ENCODE data around the gene ASTL.
"Not testable (repeated sequence)": the region's sequence is repeated elsewhere in the genome, so short reads cannot be mapped to it uniquely, and the experiment has no call there.

Gene ASTL

DNA sequence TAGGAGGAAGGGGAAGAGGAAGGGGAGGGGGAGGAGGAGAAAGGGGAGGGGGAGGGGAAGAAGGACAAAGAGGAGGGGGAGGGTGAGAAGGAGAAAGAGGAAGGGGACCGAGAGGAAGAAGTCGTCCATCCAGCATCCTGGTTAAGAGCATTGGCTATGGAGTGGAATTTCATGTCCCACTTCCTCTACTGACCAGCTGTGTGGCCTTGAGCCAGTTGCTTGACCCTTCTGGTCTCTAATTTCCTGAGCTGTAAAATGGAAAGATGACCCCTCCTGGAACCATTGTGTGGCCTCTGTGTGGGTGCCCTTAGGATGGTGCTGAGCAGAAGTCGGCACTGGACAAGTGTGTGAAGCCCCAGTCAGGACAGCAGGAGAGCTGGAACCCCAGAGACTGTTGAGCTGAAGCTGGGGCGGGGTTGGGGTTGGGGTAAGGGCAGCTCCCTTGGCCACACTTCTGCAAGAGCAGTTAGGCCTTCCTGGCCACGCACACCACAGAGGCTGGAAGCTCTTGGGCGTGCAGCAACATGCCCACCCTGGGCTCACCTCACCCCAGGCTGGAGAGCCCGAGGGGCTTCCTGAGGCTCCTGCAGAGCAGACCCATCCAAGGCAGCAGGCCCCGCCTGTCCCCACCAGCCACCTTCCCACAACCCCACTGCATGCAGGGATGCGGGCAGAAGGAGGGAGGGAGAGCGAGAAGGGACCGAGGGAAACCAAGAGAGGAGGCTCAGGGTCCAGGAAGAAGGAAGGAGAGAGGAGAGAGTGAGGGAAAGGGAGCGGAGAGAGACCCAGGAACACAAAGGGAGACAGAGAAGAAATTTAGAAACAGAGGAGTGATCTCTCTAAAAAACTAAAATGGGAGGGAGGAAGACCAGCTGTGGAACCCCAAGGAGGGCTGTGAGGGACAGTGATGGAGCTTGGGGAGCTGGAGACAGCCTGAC, 38.2 kb downstream of the ASTL start:
- H3K4me3 ChIP-seq (ENCODE audit: low read depth, low read length): no peak overlapping the region

DNA sequence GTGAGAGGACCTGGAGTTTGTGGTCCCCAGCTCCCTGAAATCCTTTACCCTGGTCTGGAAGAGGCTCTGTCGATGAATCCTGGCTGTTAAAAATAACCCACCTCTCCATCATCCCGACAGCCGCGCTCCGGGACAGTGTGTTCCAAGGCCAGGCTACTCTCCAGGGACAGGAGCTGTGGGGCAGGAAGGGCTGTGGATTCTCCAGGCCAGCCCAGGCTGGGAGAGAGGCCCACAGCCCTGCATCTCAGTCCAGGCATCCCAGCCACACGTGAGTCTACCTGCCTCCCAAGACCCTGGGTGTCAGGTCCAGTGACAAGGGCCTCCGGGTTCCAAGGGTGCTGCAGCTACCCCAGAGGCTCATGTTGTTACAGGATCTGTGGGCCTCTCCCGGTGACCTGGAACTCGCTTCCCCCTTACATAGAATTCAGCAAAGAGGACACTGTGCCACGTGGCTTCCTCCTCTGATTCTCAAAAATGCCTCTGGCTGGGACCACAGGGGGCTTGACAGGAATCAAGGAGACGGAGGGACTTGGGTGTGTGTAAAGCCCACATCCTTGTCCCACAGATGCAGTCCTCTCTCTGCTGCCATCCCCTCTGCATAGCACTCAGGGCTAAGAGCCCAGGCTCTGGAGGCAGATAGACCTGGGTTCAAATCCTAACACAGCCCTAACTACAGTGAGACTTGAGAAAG, 39.3 kb downstream of the ASTL start:
- no peak overlapping the region for H3K4me3 ChIP-seq (ENCODE audit: low read depth, low read length)

DNA sequence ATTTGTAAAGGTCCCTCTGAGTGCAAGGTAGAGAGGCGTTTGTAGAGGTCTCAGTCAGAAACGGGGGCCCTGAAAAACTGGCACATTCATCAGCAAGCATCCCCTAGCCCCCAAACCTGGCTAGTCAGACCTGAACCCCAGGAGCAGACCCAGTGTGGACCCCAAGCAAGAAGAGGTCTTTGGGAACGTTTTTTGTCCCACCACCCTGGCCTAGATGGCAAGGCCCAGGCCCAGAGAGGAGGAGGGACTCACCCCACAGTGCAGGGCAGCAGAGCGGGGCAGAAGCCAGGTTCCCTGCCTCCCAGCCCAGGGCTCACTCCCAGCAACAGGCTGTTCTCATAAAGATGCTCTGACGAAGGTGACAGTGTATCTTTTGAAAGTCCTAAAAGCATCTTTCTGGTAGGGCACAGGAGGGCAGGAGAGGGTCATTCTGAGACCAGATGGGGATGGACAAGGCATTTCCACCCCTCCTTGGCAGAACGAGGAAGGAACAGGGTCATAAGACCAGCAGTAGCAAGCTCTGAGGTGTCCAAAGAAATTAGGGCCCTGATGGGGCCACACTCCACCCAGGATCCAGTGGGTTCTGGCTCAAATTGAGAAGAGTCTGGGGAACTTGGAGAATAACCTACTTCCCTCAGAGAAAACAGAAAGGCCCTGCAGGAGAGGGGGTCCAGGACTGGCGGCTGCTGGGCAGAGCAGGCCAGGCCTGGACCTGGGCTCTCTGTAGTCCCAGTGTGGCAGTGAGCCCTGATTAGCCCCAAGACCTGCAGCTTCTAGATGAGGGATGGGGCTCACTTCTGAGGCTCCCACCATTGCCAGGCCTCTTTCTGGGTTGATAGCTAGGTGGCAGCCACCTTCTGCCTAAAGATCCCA, 40.1 kb downstream of the ASTL start:
- no peak overlapping the region for H3K4me3 ChIP-seq (ENCODE audit: low read depth, low read length)

DNA sequence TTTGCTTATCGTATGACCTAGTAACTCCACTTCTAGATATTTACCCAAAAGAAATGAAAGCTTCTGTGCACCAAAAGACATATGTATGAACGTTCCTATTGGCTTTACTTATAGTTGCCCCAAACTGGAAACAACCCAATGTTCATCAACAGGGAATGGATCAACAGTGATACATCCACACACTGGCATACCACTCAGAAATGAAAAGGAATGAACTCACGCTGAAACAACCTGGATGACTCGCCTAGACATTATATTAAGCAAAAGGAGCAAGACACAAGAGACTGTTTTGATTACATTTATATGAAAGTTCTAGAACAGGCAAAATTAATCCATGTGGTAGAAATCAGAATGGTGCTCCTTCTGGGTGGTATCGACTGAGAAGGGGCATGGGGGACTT, 40.9 kb downstream of the ASTL start:
- no peak overlapping the region for H3K4me3 ChIP-seq (ENCODE audit: low read depth, low read length)

DNA sequence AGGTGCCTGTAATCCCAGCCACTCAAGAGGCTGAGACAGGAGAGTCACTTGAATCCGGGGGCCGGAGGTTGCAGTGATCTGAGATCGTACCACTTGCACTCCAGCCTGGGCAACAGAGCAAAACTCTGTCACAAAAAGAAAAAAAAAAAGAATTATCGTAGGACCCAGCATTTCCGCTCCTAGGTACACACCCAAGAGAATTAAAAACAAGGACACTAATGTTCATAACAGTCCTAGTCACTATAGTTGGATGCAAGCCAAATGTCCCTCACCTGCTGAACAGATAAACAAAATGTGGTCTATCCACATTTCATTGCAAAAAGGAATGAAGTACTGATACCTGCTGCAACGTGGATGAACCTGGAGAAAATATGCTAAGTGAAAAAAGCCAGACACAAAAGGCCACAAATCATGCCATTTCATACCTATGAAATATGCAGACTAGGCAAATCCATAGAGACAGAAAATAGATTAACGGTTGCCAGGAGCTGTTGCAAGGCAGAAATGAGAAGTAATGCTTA, 43.1 kb downstream of the ASTL start:
- H3K4me3 ChIP-seq (ENCODE audit: low read depth, low read length): no peak overlapping the region

DNA sequence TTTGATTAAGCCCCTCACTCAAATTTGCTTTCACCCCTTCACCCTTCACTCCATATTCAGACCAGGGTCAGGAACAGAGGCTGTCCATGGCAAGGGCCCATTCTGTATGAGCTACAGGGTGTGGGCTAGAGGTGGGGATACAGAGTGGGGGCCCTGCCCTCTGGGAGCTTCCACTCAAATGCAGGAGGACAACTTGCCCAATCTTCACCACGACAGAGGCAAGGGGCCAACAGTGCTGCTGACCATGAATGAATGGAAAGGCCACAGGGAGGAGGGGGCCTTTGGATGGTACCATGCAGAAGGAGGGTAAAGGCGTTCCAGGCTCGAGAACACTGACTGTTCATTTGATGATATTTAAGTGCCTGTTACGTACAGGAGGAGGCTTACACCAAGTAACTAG, 44.8 kb downstream of the ASTL start:
- H3K4me3 ChIP-seq (ENCODE audit: low read depth, low read length): no peak overlapping the region

DNA sequence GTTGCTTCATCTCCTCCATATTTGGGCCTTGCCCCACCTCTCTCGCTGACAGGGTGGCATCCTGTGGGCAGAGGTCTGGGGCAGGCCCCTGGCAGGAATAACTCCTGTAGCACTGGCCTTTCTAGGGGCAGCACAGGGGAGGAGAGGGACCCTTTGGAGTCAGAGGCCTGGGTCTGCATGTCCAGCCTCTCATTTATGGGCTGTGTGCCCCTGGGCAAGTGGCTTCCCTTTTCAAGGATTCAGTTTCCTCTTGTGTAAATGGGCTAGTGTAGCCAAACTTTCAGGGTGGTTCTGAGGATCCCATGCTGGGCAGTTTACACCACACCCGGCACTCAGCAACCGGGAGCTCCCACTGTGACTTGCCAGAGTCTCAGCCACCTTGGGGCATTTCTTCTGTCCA, 45.4 kb downstream of the ASTL start:
- H3K4me3 ChIP-seq (ENCODE audit: low read depth, low read length): no peak overlapping the region

DNA sequence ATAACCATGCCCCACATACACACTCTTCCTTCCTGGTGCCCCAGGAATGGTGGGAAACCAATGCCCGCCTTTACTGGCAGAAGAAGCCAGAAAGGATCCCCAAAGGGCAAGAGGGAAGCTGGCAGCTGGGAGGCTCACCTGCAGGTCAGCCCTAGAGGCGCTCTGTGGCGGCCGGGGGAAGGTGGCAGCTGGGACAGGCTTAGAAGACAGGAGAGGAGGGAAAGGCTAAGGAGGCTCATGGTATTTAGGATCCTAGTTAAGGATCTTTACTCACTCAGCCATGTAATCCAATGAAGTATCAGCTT, 45.8 kb downstream of the ASTL start:
- H3K4me3 ChIP-seq (ENCODE audit: low read depth, low read length): no peak overlapping the region

DNA sequence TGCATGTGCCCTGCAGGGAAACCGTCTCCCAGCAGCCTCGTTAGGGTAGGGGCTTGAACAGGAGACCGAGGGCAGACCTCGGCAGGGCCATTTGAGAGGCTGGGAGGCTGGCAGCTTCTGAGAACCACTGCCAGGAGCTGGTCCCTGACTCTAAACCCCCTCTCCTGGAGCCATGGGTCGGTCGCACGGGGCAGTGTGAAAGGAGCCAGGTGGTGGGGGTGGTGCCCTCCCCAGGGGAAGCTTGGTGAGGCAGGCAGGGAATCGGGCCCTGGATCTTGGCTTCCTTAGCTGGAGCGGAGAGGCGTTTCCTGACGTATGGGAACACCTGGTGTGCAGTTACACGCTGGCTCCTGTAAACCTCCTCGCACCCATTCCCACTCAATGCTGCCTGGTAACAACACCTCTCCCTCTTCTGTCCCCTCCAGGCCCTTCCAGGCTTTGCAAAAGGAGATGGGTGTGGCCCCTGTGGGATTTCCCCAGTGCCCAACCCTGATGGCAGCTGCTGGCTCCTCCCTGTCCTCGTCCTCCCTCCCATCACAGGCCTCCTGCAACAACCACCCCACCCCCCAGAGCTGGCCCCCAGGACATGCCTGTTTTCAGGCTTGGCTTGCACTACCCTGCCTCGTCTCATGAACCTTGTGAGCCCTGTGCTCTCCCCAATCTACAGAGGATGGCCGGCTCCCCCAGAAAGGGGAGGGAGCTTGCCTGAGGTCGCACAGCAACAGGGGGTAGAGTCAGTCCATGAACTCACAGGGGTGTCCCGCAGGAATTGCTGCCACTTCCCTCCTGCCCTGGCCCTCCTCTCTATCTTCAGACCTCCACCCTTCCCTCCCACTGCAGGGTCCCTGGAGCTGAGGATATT, 46.4 kb downstream of the ASTL start:
- H3K4me3 ChIP-seq (ENCODE audit: low read depth, low read length): no peak overlapping the region

DNA sequence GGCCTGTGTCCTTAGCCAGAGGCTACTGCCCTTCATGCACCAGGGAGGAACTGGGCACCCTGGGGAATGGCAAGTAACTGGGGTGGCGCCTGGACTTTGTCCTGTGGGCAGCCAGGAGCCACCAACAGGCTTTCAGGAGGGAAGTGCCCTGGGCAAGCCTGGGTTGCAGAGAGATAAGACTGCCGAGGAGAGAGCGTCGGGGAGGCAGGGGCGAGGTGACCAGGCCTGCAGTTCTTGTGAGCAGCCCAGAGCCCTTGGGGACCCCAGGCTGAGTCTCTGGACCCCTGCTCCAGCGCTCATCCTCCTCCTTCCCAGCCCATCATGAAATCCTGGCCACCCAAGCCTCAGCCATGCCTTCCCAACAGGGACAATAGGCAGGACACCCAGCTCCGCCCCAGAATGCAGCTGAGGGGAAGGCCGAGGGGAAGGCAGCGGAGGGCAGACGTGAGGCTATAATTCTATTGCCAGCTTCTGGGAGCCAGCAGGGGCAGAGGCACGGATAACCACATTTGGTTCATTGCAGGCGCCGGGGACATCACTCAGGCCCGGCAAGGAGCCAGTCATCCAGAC, 47.1 kb downstream of the ASTL start:
- no peak overlapping the region for H3K4me3 ChIP-seq (ENCODE audit: low read depth, low read length)

DNA sequence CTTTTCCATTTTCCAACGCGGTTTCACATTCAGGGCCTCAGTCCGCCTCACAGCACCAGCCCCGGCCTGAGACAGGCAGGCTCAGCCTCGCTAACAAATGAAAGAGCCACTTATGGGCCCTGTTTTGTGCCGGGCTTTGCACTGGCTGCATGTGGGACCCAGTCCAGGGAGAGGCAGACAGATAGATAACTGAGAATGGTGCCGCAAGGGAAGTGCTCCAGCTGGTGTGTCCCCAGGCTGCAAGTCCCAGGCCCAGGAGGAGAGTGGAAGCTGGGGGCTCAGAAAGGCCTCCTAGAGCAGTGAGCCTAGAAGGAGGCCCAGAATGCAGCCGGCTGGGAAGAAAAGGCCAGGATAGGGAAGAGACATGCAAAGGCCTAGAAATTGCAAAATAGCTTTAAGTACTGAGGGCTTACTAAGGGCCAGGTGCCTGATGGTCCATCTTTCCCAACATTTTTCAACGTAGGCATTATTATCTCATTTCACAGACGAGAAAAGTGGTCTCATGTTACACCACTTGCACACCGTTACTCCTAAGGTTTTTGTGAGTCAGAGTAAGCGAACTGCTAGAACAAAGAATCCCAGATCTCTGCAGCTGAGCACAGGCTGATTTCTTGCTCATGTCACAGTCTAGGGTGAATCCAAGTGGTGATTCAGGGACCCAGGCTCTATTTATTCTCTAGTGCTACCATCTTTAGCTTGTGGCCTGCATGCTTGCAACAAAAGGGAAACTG, 47.9 kb downstream of the ASTL start:
- no peak overlapping the region for H3K4me3 ChIP-seq (ENCODE audit: low read depth, low read length)

DNA sequence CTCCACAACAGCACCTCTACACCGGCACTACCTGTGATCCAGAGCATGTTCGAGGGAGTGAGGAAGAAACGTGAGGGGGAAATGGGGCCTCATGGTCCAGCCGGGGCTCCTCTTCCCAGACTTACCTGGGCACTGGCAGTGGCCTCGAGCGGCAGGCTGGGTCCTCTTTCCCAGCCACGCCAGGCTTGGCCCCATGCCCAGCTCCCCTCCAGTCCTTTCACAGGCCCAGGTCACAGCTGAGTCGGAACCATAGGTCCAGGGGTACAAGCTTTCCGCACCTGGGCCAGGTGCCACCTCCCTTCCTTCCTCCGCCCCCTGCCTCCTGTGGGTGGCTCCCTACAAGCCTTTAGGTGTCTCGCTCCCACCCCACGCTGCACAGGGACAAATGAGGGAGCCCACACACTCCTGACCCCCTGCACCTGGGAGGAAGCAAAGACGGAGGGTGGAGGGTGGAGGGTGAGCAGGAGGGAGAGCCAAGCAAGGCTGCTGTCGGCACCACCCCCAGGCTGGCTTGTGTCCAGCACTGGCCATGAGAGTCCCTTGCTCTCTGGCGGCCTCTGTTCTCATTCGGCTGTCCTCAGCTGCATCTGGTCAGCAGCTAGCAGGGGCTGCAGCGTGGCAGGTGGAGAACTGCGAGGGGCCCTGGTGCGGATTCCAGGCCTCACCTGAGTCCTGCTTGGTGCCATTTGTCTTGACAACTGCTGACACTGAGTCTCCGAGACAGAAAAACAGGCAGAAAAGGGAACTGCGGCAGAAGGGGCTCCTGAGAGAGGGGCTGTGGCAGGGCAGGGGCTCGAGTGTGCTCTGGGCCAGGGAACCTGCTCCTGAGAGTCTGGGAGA, 48.7 kb downstream of the ASTL start:
- no peak overlapping the region for H3K4me3 ChIP-seq (ENCODE audit: low read depth, low read length)

DNA sequence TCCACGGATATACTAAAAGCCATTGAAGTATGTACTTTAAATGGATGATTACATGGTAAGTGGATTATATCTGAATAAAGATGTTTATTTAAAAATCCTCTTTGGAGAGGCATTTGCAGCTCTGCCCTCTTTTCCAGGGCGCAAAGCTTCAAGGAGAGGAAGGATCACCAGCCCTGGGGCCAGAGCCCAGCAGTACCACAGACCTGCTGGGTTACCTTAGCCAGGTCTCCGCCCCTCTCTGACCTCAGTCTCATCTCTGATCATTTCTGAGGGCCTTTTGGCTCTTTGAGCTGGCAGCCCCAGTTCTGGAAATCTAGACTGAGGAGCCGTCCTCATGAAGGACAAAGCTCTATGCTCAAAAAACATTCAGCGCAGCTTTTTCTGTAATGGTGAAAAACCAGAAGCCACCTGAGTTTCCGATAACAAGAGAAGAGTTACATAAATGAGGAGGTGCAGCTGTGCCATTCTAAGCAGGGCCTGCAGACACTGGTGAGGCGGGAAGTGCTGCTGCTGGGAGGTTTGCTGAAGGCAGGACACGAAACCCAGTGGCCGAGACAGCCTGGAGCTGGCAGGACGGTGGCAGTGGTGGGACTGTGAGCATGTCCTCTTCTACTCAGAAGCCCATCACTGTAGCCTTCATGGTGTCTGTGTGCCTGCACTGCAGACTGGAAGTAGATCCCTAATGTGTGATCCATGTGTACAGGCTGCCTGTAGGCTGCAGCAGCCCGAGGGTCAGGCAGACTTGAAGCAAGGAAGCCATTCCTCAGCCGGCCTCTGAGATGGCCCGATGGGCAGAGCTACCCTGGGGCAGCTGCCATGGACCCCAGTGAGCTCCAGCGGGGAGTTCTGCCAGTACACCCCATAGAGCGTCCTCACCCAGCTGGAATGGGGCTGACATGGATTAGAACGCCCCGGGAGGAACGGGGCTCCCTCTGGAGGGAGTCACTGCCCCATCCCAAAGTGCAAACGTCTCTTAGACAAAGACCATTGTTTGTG, 49.7 kb downstream of the ASTL start:
- H3K4me3 ChIP-seq (ENCODE audit: low read depth, low read length): no peak overlapping the region

DNA sequence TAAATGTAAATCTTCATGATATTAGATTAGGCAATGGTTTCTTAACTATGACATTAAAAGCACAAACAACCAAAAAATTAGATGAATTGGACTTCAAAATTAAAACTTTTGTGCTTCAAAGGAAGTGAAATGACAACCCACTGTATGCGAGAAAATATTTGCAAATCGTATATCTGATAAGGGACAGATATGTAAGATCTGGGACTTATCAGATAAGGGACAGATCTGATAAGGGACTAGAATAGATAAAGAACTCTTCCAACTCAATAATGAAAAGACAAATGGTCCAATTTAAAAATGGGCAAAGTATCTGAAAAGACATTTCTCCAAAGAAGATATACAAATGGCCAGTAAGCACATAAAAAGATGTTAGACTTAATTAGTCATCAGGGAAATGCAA, 51.2 kb downstream of the ASTL start:
- no peak overlapping the region for H3K4me3 ChIP-seq (ENCODE audit: low read depth, low read length)

DNA sequence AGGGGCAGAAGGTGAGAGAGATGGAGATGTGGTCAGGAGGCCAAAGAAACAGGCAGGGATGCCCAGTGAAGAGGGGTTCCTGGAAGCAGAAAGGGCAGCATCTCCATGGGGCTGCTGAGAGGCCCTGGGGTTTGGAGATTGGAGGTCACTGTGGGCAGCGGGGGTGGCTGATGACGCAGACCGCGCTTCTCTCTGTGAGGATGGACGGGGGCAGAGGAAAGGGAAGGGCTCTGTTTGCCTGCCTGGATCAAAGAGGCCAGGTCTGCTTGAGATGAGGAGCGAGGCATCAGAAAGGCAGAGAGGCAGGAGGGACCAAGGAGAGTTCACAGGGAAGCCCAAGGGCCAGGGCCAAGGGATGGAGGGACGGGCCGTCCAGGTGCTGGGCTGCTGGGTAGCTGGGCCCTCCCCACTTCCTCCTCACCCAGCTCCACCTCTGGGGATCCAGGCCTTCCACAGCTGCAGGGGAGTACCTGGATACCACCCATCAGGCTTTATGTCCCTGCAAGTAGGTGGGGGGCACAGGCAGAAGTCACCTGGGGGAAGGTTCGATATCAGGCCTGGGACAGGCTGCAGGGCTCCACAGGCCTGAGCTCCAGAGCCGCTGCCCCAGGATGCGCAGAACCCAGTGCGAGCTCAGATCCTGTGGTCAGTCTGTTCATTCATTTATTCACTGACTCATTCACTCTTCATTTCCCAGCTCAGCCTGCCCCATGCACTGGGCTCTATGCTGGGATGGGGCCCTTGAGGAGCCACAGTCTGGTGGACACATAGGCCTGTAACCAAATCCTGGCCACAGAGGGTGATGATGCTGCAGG, 52.6 kb downstream of the ASTL start:
- H3K4me3 ChIP-seq (ENCODE audit: low read depth, low read length): no peak overlapping the region

DNA sequence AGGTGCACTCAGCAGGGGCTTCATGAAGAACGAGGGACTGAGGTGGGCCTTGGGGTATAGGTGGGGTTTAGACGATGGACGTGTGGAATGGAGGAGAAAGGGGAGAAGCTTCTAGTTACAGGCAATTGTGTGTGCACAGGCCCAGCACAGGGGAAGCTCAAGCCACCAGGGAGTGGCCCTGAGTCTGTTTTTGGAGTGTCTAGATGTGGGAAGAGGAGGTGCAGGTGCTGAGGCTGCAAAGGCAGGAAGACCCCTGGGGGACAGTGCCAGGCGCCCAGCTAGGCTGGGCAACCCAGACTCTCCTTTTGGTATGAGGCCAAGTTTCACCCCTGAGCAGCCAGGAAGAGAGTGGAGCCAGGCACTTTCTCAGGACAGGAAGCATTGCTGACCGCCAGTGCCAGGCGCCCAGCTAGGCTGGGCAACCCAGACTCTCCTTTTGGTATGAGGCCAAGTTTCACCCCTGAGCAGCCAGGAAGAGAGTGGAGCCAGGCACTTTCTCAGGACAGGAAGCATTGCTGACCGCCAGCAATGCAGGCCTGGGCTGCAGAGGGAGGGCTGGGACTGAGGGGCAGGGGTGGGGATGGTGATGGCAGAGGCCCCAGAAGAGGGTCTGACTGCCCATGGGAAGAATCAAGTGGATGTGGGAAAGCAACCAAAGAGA, 53.3 kb downstream of the ASTL start:
- not testable (repeated sequence) for H3K4me3 ChIP-seq (ENCODE audit: low read depth, low read length)
